Activated CD8-positive, alpha-beta memory T cell treated with anti-CD3 and anti-CD28 coated beads for 24 hours (primary cell): ENCODE measurements around the gene COQ8B.
A peak's percentile ranks its signal among the peaks of the same experiment; 100 is the strongest.

Source experiments
- DNase-seq: peaks from one replicate; pipeline ENCODE4 v3.0.0-alpha.2; 2020

COQ8B gene

GRCh38 chr19:40717325-40717879 is 716 bp upstream of the COQ8B start:
- no peak for DNase-seq

GRCh38 chr19:40716031-40716481 is 630 bp downstream of the COQ8B start:
- peak; percentile 85 for DNase-seq

DNA sequence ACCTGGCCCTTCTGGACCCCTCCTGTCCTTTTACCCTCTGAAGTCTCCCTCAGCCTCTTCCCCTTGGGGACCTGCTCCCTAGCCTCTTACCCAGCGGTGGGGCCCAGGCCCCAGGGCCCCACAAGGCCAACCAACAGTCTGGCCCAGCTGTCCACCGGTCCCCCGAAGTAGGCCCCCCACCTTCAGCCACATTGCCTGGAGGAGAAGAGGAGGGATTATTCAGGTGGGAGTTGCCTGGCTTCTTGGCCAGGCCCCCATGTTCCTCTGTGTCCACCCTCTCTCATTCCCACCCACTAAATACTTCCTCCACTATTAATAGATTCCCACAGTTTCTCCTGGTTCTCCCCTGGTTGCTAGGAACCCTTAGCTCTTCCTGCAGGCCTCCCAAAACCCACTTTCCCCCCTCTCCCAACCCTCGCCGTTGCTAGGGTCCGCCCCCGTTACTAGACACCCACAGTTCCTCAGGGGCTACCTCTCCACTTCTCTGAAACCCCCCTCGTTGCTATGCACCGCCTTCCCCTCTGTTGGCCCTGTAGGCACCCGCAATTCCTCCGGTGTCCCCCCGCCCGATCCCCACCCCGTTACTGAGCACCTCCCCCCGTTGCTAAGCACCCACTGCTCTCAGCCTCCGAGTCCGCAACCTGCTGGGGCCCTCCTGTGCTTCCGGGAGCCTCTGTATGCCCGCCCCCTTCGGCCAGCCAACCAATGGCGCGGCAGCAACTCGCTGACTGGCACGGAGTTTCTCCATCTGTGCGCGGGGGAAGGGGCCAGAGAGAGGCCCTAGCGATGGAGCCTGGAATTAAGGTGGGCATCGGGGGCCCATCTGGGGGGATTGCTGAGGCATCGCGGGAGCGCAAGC is 2.0 kb downstream of the COQ8B start:
- peak; percentile 96 for DNase-seq

DNA sequence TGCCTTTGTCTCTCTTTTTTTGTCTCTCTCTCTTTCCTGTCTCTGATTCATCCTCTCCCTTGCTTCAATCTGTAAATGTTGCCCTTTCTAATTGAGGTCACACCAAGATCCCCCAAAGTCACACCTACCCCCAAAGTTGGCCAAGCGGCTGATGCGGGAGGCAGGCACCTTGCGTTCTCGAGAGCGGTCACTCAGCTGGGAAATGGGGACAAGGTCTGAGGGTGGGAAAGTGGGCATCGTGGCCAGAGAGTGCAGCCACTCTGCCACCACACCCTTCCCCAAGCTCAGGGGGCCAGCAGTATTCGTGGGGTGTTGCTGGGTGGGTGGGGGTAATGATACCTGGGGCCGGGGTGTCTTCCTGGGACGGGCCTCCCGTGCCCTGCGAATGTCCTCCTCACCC is 2.7 kb downstream of the COQ8B start:
- no peak for DNase-seq

DNA sequence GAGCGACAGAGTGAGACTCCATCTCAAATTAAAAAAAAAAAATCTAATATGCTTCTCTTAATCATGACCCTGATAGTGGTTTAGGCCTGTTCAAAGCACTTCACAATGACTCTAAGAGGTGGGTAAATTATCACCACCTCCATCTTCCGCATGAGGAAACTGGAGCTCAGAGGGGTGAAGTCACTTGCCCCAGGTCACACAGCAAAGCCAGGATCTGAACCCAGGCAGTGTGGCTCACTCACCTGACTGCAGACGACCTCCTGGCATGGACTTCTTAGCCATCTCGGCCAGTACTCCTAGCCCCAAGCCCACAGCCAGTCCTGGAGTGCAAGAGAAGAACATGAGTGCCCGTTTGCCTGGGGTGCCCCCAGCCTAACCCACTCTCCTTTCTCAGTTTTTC is 6.9 kb downstream of the COQ8B start:
- no peak for DNase-seq

- DNase-seq, result no peak
Observed at GRCh38 chr19:40707615-40708014, 9.1 kb downstream of the COQ8B start.

DNA sequence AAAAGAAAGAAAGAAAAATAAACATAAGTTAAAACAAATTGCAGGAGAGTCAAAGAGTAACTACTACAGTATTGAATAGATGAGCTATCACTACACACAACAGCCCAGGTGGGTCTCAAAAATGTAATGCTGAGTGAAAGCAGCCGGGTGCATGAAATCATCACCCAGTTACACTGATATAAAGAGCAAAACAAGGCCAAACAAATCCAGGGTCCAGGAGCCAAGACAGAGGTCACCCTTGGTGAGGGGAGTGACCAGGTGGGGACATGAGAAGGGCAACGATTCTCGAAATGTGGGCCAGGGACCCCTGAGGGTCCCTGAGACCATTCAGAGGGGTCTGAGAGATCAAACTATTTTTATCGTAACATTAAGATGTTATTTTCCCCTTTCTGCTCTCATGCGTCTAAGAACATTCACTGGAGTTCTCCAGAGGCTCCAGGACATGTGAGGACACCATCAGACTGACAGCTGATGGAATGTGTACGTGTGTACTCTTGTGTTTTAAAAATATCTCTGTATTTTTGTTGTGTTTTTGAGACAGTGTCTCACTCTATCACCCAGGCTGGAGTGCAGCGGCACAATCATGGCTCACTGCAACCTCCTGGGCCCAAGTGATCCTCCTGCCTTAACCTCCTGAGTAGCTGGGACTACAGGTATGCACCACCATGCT is 10.6 kb downstream of the COQ8B start:
- no peak for DNase-seq

GRCh38 chr19:40705362-40705651 is 11.4 kb downstream of the COQ8B start:
- no peak for DNase-seq

GRCh38 chr19:40704491-40705361 is 12.0 kb downstream of the COQ8B start:
- no peak for DNase-seq

DNA sequence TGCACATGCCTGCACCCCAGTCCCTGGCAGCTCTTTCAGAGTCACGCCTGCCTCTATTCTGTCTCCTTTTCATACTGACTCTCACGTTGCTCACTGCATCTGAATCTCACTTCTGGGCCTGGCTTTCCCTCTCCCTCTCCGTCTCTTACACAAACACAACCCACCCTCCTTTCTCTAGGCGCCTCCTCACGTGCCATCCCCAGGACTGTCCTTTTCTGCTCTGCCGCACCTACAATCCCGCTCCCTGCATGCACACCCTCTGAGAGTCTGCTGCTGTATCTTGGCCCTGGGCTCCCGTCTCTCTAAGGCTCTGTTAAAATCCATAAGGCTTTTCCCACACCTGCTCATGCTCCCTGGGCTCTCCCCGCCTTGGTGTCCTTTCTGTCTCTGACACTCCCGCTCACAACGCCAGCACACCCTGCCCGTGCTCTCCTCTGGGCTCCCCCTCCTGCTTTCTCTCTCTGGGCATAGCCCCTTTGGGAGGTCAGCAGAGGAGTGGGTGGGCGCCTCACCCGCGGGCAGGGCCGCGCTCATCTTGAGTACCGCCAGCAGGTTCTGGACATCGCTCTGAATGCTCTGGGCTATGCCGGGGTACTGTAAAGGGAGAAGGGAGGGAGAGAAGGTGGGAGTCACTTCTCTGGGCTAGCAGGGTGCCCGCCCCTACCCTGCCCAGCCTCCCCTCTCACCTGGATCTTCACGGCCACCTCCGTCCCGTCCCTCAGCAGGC is 13.5 kb downstream of the COQ8B start:
- DNase-seq, result no peak

DNA sequence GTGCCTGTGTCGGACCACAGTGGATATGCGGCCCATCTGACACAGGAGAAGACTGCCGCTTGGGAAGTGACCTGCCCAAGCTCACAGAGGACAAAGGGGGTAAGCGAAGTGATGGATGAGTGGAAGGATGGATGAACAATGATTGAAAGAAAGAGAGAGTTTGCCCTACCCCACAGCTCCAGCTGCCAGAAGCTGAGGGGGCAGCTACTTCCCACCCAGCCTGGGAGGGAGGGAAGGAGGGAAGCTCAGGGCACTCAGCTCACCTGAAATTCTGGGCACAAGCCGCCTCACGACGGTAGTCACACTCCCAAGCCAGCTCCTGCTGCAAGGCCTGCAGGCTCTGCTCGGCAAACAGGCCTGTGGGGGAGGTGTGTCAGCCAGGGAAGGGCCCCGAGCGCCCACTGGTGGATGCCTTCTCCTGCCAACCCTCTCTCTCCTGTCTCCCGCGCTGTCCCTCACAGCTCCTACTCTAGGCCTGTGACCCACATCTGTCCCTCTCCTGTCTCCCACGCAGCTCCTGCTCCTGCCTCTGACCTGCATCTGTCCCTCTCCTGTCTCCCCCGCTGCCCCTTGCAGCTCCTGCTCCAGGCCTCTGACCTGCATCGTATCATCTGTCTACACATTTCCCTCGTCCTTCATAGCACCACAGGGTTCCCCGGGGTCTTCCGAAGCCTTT is 14.2 kb downstream of the COQ8B start:
- DNase-seq, result no peak

GRCh38 chr19:40701758-40702157 is 14.9 kb downstream of the COQ8B start:
- DNase-seq, result no peak

- no peak for DNase-seq
Observed at GRCh38 chr19:40700083-40700482, 16.6 kb downstream of the COQ8B start.

GRCh38 chr19:40697007-40697406 is 19.7 kb downstream of the COQ8B start:
- no peak for DNase-seq

GRCh38 chr19:40695881-40696280 is 20.8 kb downstream of the COQ8B start:
- no peak for DNase-seq

DNA sequence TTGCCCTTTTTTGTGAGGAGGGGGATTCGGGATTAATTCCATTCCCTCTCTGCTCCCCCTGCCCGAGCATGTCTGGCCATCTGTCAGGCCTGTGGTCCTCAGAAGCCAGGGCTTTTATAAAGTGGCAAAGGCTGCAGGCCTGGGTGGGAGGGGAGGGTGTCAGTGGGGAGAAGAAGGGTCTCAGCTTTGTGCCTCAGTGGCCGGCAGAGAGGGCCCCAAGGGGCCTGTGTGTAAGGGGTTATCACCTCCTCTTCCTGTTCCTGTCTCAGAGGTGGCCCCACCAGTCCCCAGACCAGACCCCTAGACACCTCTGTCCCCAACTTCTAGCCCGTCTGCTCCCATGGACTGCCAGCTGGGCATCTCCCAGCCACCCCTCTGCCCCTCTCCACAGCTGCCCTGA is 22.8 kb downstream of the COQ8B start:
- DNase-seq, result no peak

DNA sequence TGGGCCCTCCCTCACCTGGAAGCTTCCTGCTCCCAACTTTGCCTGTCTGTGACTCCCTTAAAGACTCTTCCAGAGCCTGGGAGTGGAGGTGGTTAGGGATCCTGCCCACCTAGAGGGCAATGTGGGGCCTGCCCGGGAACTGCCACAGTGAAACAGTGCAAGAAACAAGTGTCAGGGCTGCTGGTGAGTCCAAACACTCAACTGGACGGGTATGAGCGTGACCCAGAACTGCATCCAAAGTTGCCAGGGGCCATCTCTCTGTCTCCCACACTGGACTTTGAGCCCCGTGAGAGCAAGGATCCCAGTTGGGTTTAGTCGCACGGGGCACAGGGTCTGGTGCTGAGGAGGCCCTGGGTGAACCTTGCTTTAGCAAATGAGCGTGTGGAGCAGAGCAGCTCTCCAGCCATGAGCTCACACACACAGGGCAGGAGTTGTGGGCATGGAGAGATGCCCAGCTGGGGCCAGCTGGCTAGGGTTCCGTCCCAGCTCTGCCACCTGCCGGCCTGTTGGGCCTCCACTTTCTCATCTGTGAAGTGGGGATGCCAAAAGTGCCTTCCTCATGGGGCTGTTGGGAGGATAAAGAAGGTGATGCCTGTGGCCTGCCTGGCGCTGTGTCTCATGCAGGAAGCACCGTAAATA is 23.4 kb downstream of the COQ8B start:
- DNase-seq, result no peak

GRCh38 chr19:40692212-40692551 is 24.5 kb downstream of the COQ8B start:
- DNase-seq, result no peak

- peak; percentile 73 for DNase-seq
Observed at GRCh38 chr19:40691421-40692211, 25.1 kb downstream of the COQ8B start.

DNA sequence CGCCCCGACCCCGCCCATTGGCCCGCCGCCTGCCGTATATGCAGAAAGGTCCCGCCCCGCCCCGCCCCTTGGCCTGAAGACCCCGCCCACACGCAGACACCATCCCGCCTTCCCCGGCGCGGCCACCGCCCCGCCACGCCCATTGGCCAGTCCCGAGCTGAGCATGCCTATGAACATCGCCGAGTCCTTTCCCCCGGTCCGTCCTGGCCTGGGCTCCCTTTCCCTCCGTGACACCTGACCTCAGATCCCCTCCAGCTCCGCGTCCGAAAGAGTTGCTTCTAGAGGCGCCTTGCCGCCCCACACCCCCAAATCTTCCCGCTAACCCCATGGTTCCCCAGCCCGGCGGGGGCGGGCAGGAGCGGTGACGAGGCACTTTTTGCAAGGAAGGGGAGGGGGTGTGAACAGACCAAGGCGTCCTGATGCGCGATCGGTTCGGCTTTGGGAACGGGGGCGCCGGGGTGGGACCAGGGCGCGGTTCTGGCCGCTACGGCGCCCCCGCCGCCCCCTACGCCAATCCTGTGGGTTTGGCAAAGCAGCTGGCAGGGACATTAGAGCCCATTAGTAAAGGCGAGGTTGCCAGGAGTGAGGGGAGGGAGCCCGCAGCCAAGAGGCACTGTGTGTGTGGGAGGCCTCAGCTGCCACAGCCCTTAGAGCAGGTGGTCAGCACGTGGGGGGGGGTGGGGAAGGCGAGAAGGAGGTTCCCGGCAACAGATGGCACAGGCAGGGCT is 25.8 kb downstream of the COQ8B start:
- DNase-seq, result peak; percentile 96
